ENCODE measurements around the gene IL26. TPM values are rescaled to one million over a fixed set of nuclear protein-coding genes. Genes with fewer than 3 reads are reported as not detected.

IL26 gene
- polyA plus RNA-seq, 1 donor from 2014 or later, result not detected

- Histone ChIP-seq H3K4me2 (ENCODE audit: low read length) (no peak overlapping the region), H3K9me2 (ENCODE audit: insufficient read depth, low read length) (no peaks in the 10 kb centered on the region), H3K27ac (ENCODE audit: low read length) (no peak overlapping the region), H3K27me3 (ENCODE audit: insufficient read depth, low read depth, low read length) (no peaks in the 10 kb centered on the region), H3F3A (ENCODE audit: insufficient read depth, low read length, poor library complexity, severe bottlenecking) (no peaks in the 10 kb centered on the region), H3K9ac (ENCODE audit: low read length) (no peak overlapping the region), H3K79me2 (replicated peaks; ENCODE audit: insufficient read depth, low read length) (no peaks in the 10 kb centered on the region), H4K20me1 (ENCODE audit: insufficient read depth) (no peaks in the 10 kb centered on the region), H3K4me3 (ENCODE audit: low read length) (no peak overlapping the region), H2AFZ (ENCODE audit: low read depth, low read length) (no peak overlapping the region), H3K9me3 (ENCODE audit: low read length) (no peaks in the 10 kb centered on the region), H3K36me3 (ENCODE audit: insufficient read depth, low read length) (no peaks in the 10 kb centered on the region)
- peak; percentile 86 for TF ChIP-seq POLR2AphosphoS5 (IDR thresholded peaks at IDR 0.05)
- TF ChIP-seq REST (IDR thresholded peaks at IDR 0.05; ENCODE audit: borderline replicate concordance), result no peak
- peak; percentile 75 for TF ChIP-seq EP300 (conservative IDR thresholded peaks at IDR 0.05; ENCODE audit: poor library complexity, severe bottlenecking)
- no peak for TF ChIP-seq MXI1 (conservative IDR thresholded peaks at IDR 0.05; ENCODE audit: poor library complexity, severe bottlenecking)
- TF ChIP-seq TAF1 (IDR thresholded peaks at IDR 0.05; ENCODE audit: low read depth), result no peak
- no peak for TF ChIP-seq RAD21 (conservative IDR thresholded peaks at IDR 0.05)
- no peak for TF ChIP-seq CTCF (IDR thresholded peaks at IDR 0.05; ENCODE audit: poor library complexity, severe bottlenecking)
- no peak for TF ChIP-seq EZH2 (IDR thresholded peaks at IDR 0.05; ENCODE audit: borderline replicate concordance, insufficient read depth, low read length, poor library complexity, severe bottlenecking)
- no peak for TF ChIP-seq SMC3 (conservative IDR thresholded peaks at IDR 0.05; ENCODE audit: poor library complexity)
These were observed 70.8 kb downstream of the IL26 start for GRCh38 chr12:68154779-68155178.

Other genes starting within 250 kb of the IL26 start
- gene IFNG-AS1, start 236.4 kb downstream of the IL26 start, polyA plus RNA-seq, result not detected in 2 replicates
- gene IFNG, start 66.1 kb downstream of the IL26 start, polyA plus RNA-seq, result not detected in 2 replicates
- gene IL22, start 27.8 kb upstream of the IL26 start, polyA plus RNA-seq, result not detected in 2 replicates
- gene MDM1, start 106.6 kb upstream of the IL26 start, polyA plus RNA-seq, result 35.5 and 37.0 TPM in 2 replicates

All from neural cell (in vitro differentiated cells).